ENCODE data around the gene RGS12.

The RGS12 gene

GRCh38 chr4:3313556-3314228, 20.9 kb downstream of the RGS12 start:
- DNase-seq: no peak

- DNase-seq: no peak
Measured at GRCh38 chr4:3314706-3315260, 22.0 kb downstream of the RGS12 start.

GRCh38 chr4:3315566-3315965, 22.7 kb downstream of the RGS12 start:
- DNase-seq: no peak

- DNase-seq: no peak
Measured at GRCh38 chr4:3316146-3316545, 23.3 kb downstream of the RGS12 start.

- no peak for DNase-seq
Measured at GRCh38 chr4:3317011-3317655, 24.3 kb downstream of the RGS12 start.

- DNase-seq: no peak
Measured at GRCh38 chr4:3317656-3318211, 24.9 kb downstream of the RGS12 start.

- DNase-seq: no peak
Measured at GRCh38 chr4:3318561-3319021, 25.8 kb downstream of the RGS12 start.

GRCh38 chr4:3320361-3321023, 27.7 kb downstream of the RGS12 start:
- no peak for DNase-seq

GRCh38 chr4:3321295-3321889, 28.6 kb downstream of the RGS12 start:
- DNase-seq: no peak

- DNase-seq: no peak
Measured at GRCh38 chr4:3322059-3322550, 29.3 kb downstream of the RGS12 start.

GRCh38 chr4:3323071-3323481, 30.3 kb downstream of the RGS12 start:
- DNase-seq: no peak

- no peak for DNase-seq
Measured at GRCh38 chr4:3324093-3324815, 31.4 kb downstream of the RGS12 start.

GRCh38 chr4:3328814-3329663, 36.2 kb downstream of the RGS12 start:
- no peak for DNase-seq

- no peak for DNase-seq
Measured at GRCh38 chr4:3329887-3330286, 37.1 kb downstream of the RGS12 start.

- DNase-seq: no peak
Measured at GRCh38 chr4:3330707-3331106, 37.9 kb downstream of the RGS12 start.

GRCh38 chr4:3331511-3332394, 38.9 kb downstream of the RGS12 start:
- no peak for DNase-seq

- DNase-seq: no peak
Measured at GRCh38 chr4:3332498-3332897, 39.7 kb downstream of the RGS12 start.

GRCh38 chr4:3334316-3334715, 41.5 kb downstream of the RGS12 start:
- no peak for DNase-seq

- DNase-seq: no peak
Measured at GRCh38 chr4:3335385-3335784, 42.6 kb downstream of the RGS12 start.

GRCh38 chr4:3335982-3336381, 43.2 kb downstream of the RGS12 start:
- DNase-seq: no peak
